HL-60 (cell line): ENCODE measurements around the gene GGTLC1.

Source experiments
- DNase-seq, 2 experiments: peaks; one replicate each; pipeline ENCODE4 v3.0.0-alpha.2; 2010 to 2020; ENCODE audit warnings: low read depth in 1 of 2, low spot score in 1 of 2
- H3K27ac ChIP-seq: fragments of 250-450 bp; sonication (Bioruptor Pico); replicated peaks from 2 replicates; pipeline ENCODE4 v1.5.1; 2020; ENCODE audit warnings: mild to moderate bottlenecking, moderate library complexity
- H3K27me3 ChIP-seq: fragments of 250-450 bp; sonication (Bioruptor Pico); 2 replicates; pipeline ENCODE4 v1.5.1; 2021; ENCODE audit warnings: mild to moderate bottlenecking, moderate library complexity; ENCODE audit not compliant: insufficient read depth, poor library complexity, severe bottlenecking
- H3K4me3 ChIP-seq: replicated peaks from 2 replicates; pipeline ENCODE4 v1.5.1; 2011; ENCODE audit warnings: mild to moderate bottlenecking, control low read depth, low read length; ENCODE audit not compliant: insufficient read depth
- GABPA ChIP-seq: IDR thresholded peaks from 2 replicates; pipeline ENCODE4 v1.6.1; 2012; ENCODE audit warnings: low read depth
- POLR2AphosphoS5 ChIP-seq: IDR thresholded peaks from 2 replicates; pipeline ENCODE4 v1.6.1; 2012; ENCODE audit warnings: low read depth
- REST ChIP-seq: IDR thresholded peaks from 2 replicates; pipeline ENCODE4 v1.6.1; 2012; ENCODE audit warnings: low read depth; ENCODE audit not compliant: insufficient replicate concordance
- SPI1 ChIP-seq: IDR thresholded peaks from 2 replicates; pipeline ENCODE4 v1.6.1; 2012; ENCODE audit warnings: low read depth, mild to moderate bottlenecking, borderline replicate concordance
- TF ChIP-seq, protein P1 (sequence below): IDR thresholded peaks from one replicate; pipeline ENCODE4 v1.5.1; 2011; ENCODE audit warnings: low read length, control low read depth, inconsistent platforms; ENCODE audit not compliant: insufficient read depth

GGTLC1 gene

DNA sequence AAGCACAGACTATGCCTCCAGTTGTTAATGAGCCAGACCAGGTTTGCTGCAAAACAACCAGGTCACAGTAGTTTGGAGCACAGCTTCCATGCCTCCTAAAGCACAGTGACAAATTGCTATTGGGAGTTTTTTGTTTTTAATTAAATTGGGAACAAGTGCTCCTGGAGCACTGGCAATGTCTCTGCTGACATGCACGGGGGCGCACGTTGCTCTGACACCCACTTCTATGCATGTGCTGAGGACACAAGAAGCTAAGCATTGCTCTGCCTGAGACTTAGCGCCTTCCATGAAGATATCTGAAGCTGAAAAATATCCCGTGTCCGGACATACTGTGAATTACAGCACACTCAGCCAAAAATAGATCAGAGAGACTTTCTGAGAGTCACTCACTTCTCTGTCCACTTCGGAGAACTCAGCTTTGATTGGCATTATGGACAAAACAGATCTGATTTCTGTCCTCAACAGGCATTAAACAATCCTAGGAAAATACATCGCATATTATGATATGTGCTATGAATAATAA is 18.6 kb upstream of the GGTLC1 start:
- TF ChIP-seq POLR2AphosphoS5, result no peak
- TF ChIP-seq, protein P1, sequence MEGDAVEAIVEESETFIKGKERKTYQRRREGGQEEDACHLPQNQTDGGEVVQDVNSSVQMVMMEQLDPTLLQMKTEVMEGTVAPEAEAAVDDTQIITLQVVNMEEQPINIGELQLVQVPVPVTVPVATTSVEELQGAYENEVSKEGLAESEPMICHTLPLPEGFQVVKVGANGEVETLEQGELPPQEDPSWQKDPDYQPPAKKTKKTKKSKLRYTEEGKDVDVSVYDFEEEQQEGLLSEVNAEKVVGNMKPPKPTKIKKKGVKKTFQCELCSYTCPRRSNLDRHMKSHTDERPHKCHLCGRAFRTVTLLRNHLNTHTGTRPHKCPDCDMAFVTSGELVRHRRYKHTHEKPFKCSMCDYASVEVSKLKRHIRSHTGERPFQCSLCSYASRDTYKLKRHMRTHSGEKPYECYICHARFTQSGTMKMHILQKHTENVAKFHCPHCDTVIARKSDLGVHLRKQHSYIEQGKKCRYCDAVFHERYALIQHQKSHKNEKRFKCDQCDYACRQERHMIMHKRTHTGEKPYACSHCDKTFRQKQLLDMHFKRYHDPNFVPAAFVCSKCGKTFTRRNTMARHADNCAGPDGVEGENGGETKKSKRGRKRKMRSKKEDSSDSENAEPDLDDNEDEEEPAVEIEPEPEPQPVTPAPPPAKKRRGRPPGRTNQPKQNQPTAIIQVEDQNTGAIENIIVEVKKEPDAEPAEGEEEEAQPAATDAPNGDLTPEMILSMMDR, result no peak
- TF ChIP-seq REST, result no peak
- no peak for TF ChIP-seq GABPA
- no peak for TF ChIP-seq SPI1
- H3K27ac ChIP-seq, result no peak overlapping the region
- no peak overlapping the region for H3K4me3 ChIP-seq
- H3K27me3 ChIP-seq, result no peaks in the 10 kb centered on the region
- no peak for DNase-seq

DNA sequence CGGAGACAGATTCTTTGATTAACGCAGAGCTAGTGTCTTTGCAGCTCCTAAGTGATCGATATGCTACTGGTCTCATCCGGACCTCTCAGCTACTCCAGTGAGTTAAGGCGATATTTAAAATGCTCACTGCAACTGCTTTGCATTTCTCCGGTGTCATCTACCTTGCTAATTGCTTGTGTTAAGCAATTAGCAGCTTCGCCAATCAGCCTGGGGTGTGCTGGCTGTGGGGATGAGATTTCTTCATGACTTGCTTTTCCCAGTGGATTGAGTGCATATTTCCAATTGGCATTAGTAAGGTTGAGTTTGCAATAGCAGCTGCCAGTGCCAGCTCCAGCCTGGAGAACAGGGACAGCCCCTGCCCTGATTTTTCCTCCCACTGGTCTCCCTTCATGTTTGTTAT is 18.0 kb upstream of the GGTLC1 start:
- no peak for DNase-seq

DNA sequence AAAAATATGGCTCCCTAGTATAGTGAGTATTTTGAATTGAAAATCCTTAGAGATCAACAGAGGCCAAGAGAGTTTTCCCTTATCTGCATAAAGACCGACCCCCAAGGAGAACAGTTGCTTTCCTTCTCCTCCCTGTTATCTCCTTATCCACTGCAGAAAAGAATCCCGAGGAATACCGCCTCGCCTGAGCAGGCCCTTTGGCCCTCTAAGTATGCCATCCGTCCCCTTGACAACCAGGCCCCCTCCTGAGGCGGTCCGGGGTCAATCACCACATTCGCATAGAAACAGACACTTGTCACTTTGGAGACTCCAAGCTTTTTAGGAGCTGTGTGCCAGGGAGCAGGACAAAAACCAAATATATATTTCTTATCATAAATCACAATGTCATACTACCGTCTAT is 15.9 kb upstream of the GGTLC1 start:
- no peak overlapping the region for H3K27ac ChIP-seq
- DNase-seq, result no peak
- H3K4me3 ChIP-seq, result no peak overlapping the region
- no peak for TF ChIP-seq SPI1
- no peak for TF ChIP-seq REST
- no peak for TF ChIP-seq GABPA
- TF ChIP-seq POLR2AphosphoS5, result no peak
- TF ChIP-seq, protein P1, result no peak
- no peaks in the 10 kb centered on the region for H3K27me3 ChIP-seq

More for the DNA sequence above, 18.0 kb upstream of the GGTLC1 start:
- TF ChIP-seq, protein P1, result no peak
- TF ChIP-seq REST, result no peak
- no peak for TF ChIP-seq POLR2AphosphoS5
- no peak for TF ChIP-seq GABPA
- H3K27me3 ChIP-seq, result no peaks in the 10 kb centered on the region
- no peak overlapping the region for H3K4me3 ChIP-seq
- H3K27ac ChIP-seq, result no peak overlapping the region
